ENCODE data around the gene GPER1.
A peak's percentile ranks its signal among the peaks of the same experiment; 100 is the strongest.

Gene GPER1

GRCh38 chr7:1060315-1061072 lies 27.4 kb upstream of the GPER1 start:
- Histone ChIP-seq H4K20me1 (ENCODE audit: insufficient read depth, low read length) (no peaks in the 10 kb centered on the region), H3K9ac (ENCODE audit: low read length) (no peak overlapping the region), H3K4me3 (ENCODE audit: low read depth, low read length, poor library complexity, severe bottlenecking) (peak overlapping the region; percentile 32), H3K79me2 (ENCODE audit: insufficient read depth, low read length) (no peaks in the 10 kb centered on the region), H3K27ac (ENCODE audit: low read depth, low read length, poor library complexity, severe bottlenecking) (no peak overlapping the region), H3K27me3 (ENCODE audit: insufficient read depth, low read length) (no peaks in the 10 kb centered on the region), H3F3A (ENCODE audit: insufficient read depth, low read length) (no peaks in the 10 kb centered on the region), H3K9me3 (ENCODE audit: low read length) (no peaks in the 10 kb centered on the region), H3K9me2 (ENCODE audit: low read depth, low read length) (no peaks in the 10 kb centered on the region), H3K36me3 (ENCODE audit: insufficient read depth, low read length) (no peaks in the 10 kb centered on the region), H2AFZ (ENCODE audit: low read length) (no peak overlapping the region), H3K4me1 (ENCODE audit: insufficient read depth, low read length, severe bottlenecking) (peaks cover 29% of the 10 kb centered on the region), H3K4me2 (ENCODE audit: low read length) (peak overlapping the region; percentile 47)
- TF ChIP-seq CTCF (IDR thresholded peaks at IDR 0.05; ENCODE audit: low read length) (no peak), EZH2 (IDR thresholded peaks at IDR 0.05; ENCODE audit: borderline replicate concordance, low read length) (no peak)

- Histone ChIP-seq H3K9ac (ENCODE audit: low read length) (no peak overlapping the region), H3K27me3 (ENCODE audit: insufficient read depth, low read length) (no peaks in the 10 kb centered on the region), H3K4me1 (ENCODE audit: insufficient read depth, low read length, severe bottlenecking) (peaks cover 31% of the 10 kb centered on the region), H3K9me3 (ENCODE audit: low read length) (no peaks in the 10 kb centered on the region), H3K4me2 (ENCODE audit: low read length) (no peak overlapping the region), H3F3A (ENCODE audit: insufficient read depth, low read length) (no peaks in the 10 kb centered on the region), H3K9me2 (ENCODE audit: low read depth, low read length) (no peaks in the 10 kb centered on the region), H3K36me3 (ENCODE audit: insufficient read depth, low read length) (no peaks in the 10 kb centered on the region), H2AFZ (ENCODE audit: low read length) (no peak overlapping the region), H4K20me1 (ENCODE audit: insufficient read depth, low read length) (no peaks in the 10 kb centered on the region), H3K79me2 (ENCODE audit: insufficient read depth, low read length) (no peaks in the 10 kb centered on the region), H3K4me3 (ENCODE audit: low read depth, low read length, poor library complexity, severe bottlenecking) (no peak overlapping the region), H3K27ac (ENCODE audit: low read depth, low read length, poor library complexity, severe bottlenecking) (no peak overlapping the region)
- TF ChIP-seq CTCF (IDR thresholded peaks at IDR 0.05; ENCODE audit: low read length): no peak
- no peak for TF ChIP-seq EZH2 (IDR thresholded peaks at IDR 0.05; ENCODE audit: borderline replicate concordance, low read length)
Measured at GRCh38 chr7:1061180-1061579, 26.7 kb upstream of the GPER1 start.

GRCh38 chr7:1062296-1063294 lies 25.3 kb upstream of the GPER1 start:
- Histone ChIP-seq H3K27me3 (ENCODE audit: insufficient read depth, low read length) (no peaks in the 10 kb centered on the region), H3K79me2 (ENCODE audit: insufficient read depth, low read length) (no peaks in the 10 kb centered on the region), H3K36me3 (ENCODE audit: insufficient read depth, low read length) (no peaks in the 10 kb centered on the region), H2AFZ (ENCODE audit: low read length) (no peak overlapping the region), H3K9me3 (ENCODE audit: low read length) (no peaks in the 10 kb centered on the region), H3F3A (ENCODE audit: insufficient read depth, low read length) (no peaks in the 10 kb centered on the region), H3K4me3 (ENCODE audit: low read depth, low read length, poor library complexity, severe bottlenecking) (no peak overlapping the region), H4K20me1 (ENCODE audit: insufficient read depth, low read length) (no peaks in the 10 kb centered on the region), H3K4me2 (ENCODE audit: low read length) (no peak overlapping the region; the same call in 1 of the 2 replicates), H3K9me2 (ENCODE audit: low read depth, low read length) (no peaks in the 10 kb centered on the region), H3K27ac (ENCODE audit: low read depth, low read length, poor library complexity, severe bottlenecking) (no peak overlapping the region), H3K9ac (ENCODE audit: low read length) (no peak overlapping the region), H3K4me1 (ENCODE audit: insufficient read depth, low read length, severe bottlenecking) (peaks cover 31% of the 10 kb centered on the region)
- no peak for TF ChIP-seq CTCF (IDR thresholded peaks at IDR 0.05; ENCODE audit: low read length)
- no peak for TF ChIP-seq EZH2 (IDR thresholded peaks at IDR 0.05; ENCODE audit: borderline replicate concordance, low read length)
